HG02852 (cell line): ENCODE measurements around the gene LTBR.
"Not testable (repeated sequence)": the region's sequence is repeated elsewhere in the genome, so short reads cannot be mapped to it uniquely, and the experiment has no call there.

Source experiments
- ATAC-seq: cut with Tn5 transposase; IDR thresholded peaks from one replicate; pipeline ENCODE4 v1.9.1; 2021; ENCODE audit warnings: mild to moderate bottlenecking, moderate library complexity; ENCODE audit not compliant: unreplicated experiment

LTBR gene

DNA sequence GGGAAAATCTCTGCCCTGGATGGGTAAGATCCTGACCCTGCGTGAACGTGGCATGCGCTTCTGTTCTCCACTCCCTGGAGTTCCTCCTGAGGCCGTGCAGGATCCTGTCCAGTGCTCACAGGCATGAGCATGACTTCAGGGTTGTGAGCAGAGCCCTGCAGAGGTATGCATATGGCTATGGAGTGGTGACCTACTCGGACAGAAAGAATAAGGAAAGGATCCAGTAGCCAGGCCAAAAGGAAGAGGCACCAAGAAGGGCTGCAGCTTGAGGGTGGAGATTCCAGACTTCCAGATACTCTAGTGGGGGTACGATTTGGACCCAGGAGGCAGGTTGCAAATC is 40.0 kb downstream of the LTBR start:
- ATAC-seq = no peak

DNA sequence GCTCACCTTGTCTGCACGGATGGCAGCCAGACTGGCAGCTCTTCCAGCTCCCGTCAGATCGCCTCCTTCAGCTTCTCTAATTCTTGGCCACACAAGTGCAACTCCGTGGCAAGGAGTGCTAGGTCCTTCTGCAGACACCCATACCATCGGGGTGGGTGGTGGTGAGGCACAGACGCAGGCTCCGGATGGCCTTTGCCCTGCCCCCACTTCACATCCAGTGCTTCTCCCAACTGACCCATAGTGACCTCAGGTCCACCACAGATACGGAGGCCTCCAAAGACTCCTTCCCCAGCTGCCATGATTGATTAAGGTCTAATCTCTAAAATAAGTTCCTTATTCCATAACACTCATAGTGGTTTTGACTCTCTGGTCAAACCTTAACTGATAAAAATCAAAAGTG is 40.9 kb downstream of the LTBR start:
- ATAC-seq = no peak

DNA sequence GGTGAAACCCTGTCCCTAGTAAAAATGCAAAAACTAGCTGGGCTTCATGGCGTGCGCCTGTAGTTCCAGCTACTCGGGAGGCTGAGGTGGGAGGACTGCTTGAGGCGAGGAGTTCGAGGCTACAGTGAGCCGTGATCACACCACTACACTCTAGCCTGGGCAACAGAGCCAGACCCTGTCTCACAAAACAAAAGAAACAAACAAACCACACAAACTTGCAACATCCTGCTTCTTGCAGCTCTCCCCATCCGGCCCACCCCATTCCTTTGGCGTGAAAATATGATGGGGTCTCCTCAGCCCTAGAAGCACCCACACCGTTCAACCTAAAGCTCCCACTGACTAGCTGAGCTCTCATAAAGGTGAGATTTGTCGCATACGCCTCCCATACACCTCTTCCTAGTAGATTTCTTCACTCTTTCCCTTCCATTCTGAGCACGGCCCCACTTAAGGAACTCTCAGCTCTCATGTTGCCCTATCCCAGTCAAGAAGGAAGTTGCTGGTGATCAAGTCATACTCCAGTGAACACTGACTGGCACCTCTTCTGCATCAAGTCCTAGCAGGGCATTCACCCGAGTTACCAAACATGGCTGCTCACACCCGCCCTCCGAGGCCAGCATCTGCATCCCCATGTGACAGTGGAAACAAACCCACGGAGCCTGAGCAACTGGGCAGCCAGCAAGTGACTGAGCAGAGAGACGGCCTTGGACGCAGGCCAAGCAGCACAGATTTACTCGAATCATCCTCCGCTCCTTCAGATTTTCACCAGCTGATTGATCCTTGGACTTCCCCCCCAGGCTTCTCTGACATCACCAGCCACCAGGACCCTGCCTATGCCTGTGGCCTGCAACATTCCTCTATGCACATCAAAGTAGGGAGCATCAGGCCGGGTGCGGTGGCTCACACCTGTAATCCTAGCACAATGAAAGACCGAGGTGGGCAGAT is 41.9 kb downstream of the LTBR start:
- no peak for ATAC-seq

DNA sequence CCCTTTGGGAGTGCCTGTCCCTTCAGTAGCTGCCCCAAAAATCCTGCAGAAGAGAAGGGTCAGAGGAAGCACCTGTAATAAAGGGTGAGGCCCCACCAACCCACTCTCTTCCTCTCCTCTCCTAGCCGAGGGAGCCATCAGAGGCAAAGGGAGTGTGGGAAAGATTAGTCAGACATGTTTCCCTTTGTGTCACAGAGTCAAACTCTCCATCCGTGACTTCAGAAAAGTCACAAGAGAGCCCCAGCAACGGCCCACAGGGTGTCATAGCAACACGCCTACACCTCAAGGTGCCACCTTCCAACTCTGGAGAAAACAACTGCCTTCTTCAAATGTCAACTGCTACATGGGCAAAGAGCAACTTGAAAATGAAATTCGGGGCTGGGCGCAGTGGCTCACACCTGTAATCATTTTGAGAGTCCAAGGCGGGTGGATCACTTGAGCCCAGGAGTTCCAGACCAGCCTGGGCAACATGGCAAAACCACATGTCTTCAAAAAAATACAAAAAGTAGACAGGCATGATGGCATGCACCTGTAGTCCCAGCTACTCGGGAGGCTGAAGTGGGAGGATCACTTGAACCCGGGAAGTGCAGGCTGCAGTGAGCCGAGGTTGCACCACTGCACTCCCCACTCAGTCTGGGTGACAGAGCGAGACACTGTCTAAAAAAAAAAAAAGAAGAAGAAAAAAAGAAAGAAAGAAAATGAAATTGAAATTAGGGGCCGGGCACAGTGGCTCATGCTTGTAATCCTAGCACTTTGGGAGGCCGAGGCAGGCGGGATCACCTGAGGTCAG is 43.1 kb downstream of the LTBR start:
- peak; percentile 56 for ATAC-seq

DNA sequence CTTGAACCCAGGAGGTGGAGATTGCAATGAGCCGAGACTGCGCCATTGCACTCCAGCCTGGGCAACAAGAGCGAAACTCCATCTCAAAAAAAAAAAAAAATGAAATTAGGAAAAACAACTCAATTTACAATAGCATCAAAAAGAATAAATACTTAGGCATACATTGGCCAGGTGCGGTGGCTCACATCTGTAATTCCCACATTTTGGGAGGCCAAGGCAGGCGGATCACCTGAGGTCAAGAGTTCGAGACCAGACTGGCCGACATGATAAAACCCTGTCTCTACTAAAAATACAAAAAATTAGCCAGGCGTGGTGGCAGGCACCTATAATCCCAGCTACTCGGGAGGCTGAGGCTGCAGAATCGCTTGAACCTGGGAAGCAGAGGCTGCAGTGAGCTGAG is 43.8 kb downstream of the LTBR start:
- ATAC-seq = not testable (repeated sequence)

DNA sequence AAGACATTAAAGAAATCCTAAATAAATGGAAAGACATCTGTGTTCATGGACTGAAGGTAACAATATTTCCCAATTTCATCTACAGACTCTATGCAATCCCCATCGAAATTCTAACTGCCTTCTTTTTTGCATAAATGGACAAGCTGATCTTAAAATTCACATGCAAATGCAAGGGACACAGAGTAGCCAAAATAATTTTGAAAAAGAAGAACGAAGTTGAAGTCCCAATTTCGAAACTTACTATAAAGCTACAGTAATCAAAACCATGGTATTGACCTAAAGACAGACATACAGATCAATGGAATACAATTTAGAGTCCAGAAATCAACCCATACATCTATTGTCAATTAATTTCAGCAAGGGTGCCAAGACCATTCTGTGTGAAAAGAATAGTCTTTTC is 44.4 kb downstream of the LTBR start:
- ATAC-seq = no peak

DNA sequence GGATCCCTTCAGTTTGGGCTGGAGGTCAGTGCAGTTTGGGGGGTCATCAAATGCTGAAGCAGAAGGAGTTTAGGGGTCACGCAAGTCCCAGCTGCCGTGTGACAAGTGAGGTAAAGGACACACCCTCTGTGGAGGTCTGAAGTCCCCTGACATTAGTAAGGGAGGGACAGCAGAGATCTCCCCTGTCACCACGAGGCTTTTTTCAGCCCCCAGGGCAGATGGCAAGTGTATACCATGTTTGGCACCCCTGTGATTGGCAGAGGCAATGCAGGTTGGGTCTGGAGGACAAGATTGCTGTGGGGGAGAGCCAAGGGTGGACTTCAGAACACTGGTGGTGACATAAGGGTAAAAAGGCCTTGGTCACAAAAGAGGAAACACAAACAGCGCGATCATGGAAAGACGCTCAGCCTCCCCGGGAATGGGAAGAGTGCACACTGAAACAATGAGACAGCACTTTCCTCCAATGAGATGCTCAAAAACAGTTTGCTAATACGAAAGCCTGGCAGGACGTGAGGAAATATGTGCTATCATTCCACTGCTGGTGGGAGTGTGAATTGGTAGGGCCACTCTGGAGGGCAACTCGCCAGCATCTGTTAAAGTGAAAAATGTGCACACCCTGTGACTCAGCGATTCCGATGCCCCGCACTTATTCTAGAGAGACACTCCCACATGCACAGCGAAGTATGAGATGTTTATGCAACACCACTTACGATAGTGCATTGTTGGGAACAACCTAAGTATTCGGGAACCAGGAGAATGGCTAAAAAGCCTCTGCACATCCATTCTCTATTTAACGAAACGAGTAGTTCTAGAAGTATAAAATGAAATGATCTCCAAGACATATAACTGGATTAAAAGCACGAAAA is 46.4 kb downstream of the LTBR start:
- ATAC-seq = no peak

DNA sequence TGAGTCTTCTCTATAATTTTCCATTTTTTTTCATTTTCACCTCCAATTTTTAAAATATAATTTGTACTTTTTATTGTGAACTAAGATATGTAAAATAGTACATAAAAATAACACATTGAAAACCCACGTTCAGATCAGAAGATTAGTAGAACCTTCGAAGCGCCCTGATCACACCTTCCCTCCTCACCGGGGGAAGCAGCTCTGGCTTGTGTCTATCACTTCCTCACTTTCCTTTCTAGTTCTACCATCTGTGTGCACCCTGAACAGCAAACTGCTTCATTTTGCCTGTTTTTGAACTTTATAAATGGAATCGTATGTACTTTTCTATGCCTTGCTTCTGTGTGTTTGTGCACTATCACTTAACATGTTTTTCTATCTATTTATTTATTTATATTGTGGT is 49.0 kb downstream of the LTBR start:
- no peak for ATAC-seq

DNA sequence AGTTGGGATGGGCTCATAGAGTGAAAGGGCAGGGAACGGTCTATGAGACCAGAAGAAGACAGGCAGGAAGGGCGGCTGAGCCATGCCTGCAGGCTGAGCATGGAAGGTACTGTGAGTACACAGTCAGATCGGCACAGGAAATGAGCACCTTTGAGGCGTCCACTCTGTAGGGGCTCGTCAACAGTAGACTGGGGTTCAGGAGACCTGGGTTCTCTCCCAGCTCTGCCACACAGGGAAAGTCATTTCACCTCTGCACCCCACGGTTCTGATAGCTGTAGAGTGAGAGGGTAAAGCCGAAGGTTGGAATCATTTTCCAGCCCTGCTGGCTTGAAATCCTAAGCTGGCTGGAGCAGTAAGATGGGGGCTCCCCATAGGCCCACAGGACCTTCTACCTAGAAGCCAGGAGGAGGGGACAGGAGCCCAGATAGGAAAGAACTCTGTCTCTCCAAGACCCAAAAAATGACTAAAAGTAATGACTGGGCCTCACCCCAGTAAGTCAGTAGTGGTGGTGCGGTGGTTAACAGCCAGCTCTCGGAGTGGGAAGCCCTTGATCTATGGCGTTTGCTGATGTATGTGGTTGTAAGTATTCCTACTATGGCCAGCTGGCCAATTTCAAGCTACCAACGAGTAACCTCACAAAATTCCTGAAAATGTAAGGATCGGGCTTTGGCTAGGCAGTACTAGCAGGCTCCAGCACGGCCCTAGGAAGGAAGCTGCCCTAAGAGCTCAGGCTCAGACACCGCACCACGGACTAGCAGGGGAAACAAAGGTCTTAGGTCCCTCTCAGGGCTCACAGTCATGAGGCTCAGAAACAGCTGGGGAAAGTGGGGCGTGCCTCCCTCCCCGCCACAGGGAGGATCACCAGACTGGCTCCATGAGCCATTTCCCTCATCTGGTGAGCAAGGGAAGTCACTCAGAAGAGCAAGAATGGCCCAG is 50.5 kb downstream of the LTBR start:
- no peak for ATAC-seq

DNA sequence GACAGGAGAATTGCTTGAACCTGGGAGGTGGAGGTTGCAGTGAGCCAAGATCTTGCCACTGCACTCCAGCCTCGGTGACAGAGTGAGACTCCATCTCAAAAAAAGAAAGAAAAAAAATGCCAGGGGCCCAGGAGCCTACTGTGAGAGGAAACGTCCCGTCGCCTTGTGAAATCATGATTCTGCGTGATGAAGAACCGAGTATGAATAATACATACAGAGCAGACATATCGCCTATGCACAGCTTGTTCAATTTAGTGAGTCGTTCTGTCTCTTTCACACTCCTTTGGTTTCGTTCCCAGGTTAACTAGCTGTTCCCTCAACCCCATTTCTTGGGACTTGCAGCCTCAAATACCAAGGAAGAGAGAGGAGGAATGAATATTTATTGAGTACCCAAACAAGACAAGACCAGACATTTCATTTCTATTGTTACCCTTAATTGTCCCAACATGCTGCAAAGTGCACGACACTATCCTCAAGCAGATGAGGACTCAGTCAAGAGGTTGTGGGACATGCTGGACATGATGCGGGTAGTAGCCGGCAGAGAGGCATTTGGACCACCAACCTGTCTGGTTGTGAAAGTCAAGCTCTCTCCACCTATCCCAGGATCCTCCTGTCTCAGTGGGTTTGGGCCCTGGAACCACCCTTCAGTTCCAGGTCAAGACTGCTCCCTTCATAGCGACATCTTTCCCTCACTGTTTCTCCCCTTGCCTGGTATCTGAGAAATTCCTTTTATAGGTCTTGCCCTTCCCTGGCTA is 52.2 kb downstream of the LTBR start:
- ATAC-seq = no peak

DNA sequence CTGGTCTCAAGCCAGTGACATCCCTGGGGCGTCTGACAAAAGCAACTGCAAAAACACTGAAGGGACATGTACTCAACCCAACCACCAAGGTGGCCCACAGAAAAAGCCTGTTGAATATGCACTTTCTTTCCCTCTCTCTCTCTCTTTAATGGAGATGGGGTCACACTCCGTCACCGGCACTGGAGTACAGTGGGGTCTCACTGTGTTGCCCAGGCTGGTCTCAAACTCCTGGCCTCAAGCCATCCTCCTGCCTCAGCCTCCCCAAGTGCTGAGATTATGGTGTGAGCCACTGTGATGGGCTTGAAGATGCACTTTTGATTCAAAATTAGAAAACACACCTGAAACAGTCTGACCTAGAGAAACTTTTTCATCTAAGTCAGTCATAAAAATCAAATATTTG is 53.6 kb downstream of the LTBR start:
- ATAC-seq = no peak

DNA sequence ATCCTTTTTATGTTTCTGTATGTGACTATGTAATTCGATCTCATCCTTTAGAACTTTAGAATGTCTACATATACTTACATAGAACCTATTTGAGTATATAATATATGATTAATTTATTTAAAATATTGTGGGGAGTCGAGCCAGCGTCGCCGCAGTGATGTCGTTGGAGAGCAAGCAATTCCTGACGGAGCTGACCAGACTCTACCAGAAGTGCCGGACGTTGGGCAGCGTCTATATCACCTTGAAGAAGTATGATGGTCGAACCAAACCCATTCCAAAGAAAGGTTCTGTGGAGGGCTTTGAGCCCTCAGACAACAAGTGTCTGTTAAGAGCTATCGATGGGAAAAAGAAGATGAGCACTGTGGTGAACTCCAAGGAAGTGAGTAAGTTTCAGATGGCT is 54.4 kb downstream of the LTBR start:
- no peak for ATAC-seq

DNA sequence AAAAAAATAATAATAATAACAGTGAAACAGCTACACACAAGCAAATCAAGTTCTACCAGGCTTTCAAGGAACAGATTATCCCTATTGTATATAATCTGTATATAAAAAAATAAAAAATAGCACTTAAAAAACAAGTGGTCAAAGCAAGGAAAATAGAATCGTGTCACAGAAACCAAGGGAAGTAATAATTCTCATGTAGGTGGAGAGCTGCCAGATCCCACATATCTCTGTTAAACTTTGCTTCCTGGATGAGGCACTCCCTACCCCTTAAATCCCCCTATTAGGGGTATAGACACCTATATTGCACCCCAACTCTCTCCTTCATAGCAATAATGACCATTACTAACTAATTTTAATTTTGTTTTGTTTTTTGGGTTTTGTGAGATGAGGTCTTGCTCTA is 56.4 kb downstream of the LTBR start:
- no peak for ATAC-seq
